Thyroid gland (tissue), 4 donors: ENCODE results near the gene OR2T27.

Experiments
- POLR2A ChIP-seq, 2 donors: fragments of 450-650 bp; IDR thresholded peaks; one replicate each; pipeline ENCODE4 v1.6.1; 2017; ENCODE audit warnings: antibody characterized with exemption in 2 of 2, mild to moderate bottlenecking in 2 of 2, moderate library complexity in 1 of 2
- TF ChIP-seq, protein P1 (sequence below), 6 experiments: fragments of 200-600 bp in 3 of 6; fragments of 450-650 bp in 3 of 6; sonication (generic) in 3 of 6; IDR thresholded peaks; one replicate each; pipeline ENCODE4 v1.5.1; 2016 to 2019; ENCODE audit warnings: antibody characterized with exemption in 6 of 6, mild to moderate bottlenecking in 2 of 6, inconsistent platforms in 1 of 6, moderate library complexity in 1 of 6

GRCh38 chr1:248681651-248682050, 26.3 kb upstream of the OR2T27 start:
- TF ChIP-seq, protein P1, sequence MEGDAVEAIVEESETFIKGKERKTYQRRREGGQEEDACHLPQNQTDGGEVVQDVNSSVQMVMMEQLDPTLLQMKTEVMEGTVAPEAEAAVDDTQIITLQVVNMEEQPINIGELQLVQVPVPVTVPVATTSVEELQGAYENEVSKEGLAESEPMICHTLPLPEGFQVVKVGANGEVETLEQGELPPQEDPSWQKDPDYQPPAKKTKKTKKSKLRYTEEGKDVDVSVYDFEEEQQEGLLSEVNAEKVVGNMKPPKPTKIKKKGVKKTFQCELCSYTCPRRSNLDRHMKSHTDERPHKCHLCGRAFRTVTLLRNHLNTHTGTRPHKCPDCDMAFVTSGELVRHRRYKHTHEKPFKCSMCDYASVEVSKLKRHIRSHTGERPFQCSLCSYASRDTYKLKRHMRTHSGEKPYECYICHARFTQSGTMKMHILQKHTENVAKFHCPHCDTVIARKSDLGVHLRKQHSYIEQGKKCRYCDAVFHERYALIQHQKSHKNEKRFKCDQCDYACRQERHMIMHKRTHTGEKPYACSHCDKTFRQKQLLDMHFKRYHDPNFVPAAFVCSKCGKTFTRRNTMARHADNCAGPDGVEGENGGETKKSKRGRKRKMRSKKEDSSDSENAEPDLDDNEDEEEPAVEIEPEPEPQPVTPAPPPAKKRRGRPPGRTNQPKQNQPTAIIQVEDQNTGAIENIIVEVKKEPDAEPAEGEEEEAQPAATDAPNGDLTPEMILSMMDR (IDR thresholded peaks at IDR 0.05) = no peak
- TF ChIP-seq POLR2A (IDR thresholded peaks at IDR 0.05) = no peak
